Pancreas (tissue), 10 donors: ENCODE measurements around the gene KDM2A. TPM values are rescaled to one million over a fixed set of nuclear protein-coding genes. Genes with fewer than 3 reads are reported as not detected.
A peak's percentile ranks its signal among the peaks of the same experiment; 100 is the strongest.

Experiments
- ATAC-seq, 4 donors: fragments of 200-7000 bp; cut with Tn5 transposase; one replicate each; pipeline versions ENCODE4 v1.8.0 to v1.9.1; 2020; ENCODE audit warnings: mild to moderate bottlenecking in 4 of 4, moderate library complexity in 4 of 4
- DNase-seq, 6 donors: peaks; one replicate each; pipeline ENCODE4 v3.0.0-alpha.2; 2020
- FAIRE-seq: peaks from 2 replicates; lab custom pipeline; 2012; peaks lifted over from hg19 to GRCh38; lab: Jason Lieb, UNC
- H3K27ac ChIP-seq, 4 donors: fragments of 200-600 bp; sonication (generic); 1 replicate in 3 of 4; 2 replicates in 1 of 4; pipeline versions ENCODE4 v1.5.0 to v1.8.0; 2020
- H3K27me3 ChIP-seq, 4 donors: fragments of 200-600 bp; one replicate each; pipeline ENCODE4 v1.8.0; 2021
- H3K36me3 ChIP-seq, 3 donors: fragments of 200-600 bp; sonication (generic) in 1 of 3; one replicate each; pipeline versions ENCODE4 v1.5.0 to v1.8.0; 2020 to 2021
- H3K4me1 ChIP-seq, 3 donors: fragments of 200-600 bp; one replicate each; pipeline ENCODE4 v1.8.0; 2021
- H3K4me3 ChIP-seq, 4 donors: fragments of 200-600 bp; sonication (generic) in 2 of 4; one replicate each; pipeline versions ENCODE4 v1.5.0 to v1.8.0; 2020 to 2021
- H3K9me3 ChIP-seq, 4 donors: fragments of 200-600 bp; one replicate each; pipeline ENCODE4 v1.8.0; 2021
- WGBS, 2 donors: extraction: QIAGEN DNeasy Blood & Tissue Kit; methylation state at CpG; one replicate each; pipeline ENCODE4 v1.1.7; 2013; 5-methylcytosine and 5-hydroxymethylcytosine counted together
- intact Hi-C, 3 donors: fragments of 100-400 bp; cut with DNase I; formaldehyde crosslinking; loops; one replicate each; pipeline versions ENCODE4 v1.11.1 to v1.14.2; 2022
- polyA plus RNA-seq, 2 donors: library from polyadenylated mRNA; stranded (reverse); fragments of 200-250 nt; gene quantifications; one replicate each; pipeline ENCODE4 v1.2.3, GENCODE V29; 2013
- total RNA-seq, 6 donors: library from RNA; stranded (reverse); fragmentation: NEBNext Ultra II Directional in 4 of 6; extraction: Animal tissue kit (Norgen Biotek cat#: 25700) in 4 of 6; gene quantifications; one replicate each; pipeline versions ENCODE4 v1.2.1 to v1.2.4, GENCODE V29; 2021 to 2023
- TF ChIP-seq, protein P1 (sequence below), 4 donors: fragments of 200-600 bp; sonication (generic) in 3 of 4; IDR thresholded peaks; one replicate each; pipeline versions ENCODE4 v1.5.0 to v1.8.0; 2021; ENCODE audit warnings: antibody characterized with exemption in 4 of 4
- donor health status: healthy with polysubstance abuse.
- donor health status: DM: no; HTN: no; CAD: no; lungs with moderate emphysema.
- donor health status: DM: no; HTN: no; CAD: no.
- donor health status: control.
- donor health status: control.
- donor health status: Bipolar disorder and iron deficiency.
- donor health status: DM: yes; HTN: yes; CAD: no.
- donor health status: DM: no; HTN: no; CAD: no.
- donor health status: DM: no; HTN: no; CAD: no.
- donor health status: DM: yes; HTN: yes; CAD: no.

The KDM2A gene
- total and polyA plus RNA-seq, 8 donors, result 17.2 to 39.1 (median 22.5) TPM

DNA sequence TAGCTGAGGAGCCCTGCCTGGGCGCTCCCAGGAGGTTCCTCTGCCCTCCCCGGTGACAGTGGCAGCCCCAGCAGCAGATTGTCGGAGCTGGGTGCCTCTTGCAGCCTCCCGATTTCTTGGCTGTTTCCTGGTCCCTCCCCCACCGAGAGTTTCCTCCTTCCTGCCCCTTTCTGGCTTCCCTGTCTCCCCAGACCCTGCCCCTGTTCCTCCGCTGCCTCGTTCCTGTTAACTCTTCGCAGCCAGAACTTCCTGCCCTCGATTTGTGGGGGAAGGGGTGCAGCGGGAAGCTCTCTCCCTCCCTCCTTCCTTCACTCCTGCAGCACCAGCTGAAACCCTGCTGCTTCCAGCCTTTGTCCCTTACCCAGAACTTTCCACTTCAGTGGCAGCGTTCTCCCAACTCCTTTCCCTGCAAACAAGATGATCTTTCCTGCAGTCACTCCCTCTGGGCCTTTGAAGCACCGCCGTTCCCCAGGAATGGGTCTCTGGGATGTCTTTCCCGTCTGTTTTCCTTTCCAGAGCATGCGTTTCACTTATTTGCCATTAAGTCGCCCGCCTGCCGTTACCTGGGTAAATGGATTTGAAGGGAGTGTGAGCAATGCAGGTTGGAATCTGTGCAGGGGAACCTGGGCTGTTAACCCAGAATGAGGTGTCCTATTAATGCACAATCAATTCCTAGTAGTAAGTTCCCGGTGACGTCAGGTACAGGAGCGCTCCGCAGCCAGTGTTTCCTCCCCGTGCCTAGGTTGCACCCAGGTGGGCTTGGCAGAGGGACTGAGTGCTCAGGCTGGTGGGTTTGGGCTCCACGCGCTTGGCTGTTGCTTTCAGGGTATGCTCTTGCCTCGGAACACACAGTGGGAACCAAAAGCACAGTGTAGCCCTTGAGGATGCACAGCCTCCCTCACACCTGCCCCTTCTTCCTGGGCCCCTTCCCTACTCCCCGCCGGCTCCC lies 151.5 kb downstream of the KDM2A start:
- no peak for FAIRE-seq
- Histone ChIP-seq H3K4me1 (peaks cover 21 to 43% (median 30%) of the 10 kb centered on the region in 3 donors), H3K9me3 (no peaks in the 10 kb centered on the region), H3K4me3 (peak overlapping the region in 3 of 4 donors; percentile 3 to 32 (median 17)), H3K27me3 (no peaks in the 10 kb centered on the region), H3K27ac (peak overlapping the region; percentile 45 to 78 (median 76)), H3K36me3 (no peaks in the 10 kb centered on the region)
- intact Hi-C loops, result no loop called here
- TF ChIP-seq, protein P1, sequence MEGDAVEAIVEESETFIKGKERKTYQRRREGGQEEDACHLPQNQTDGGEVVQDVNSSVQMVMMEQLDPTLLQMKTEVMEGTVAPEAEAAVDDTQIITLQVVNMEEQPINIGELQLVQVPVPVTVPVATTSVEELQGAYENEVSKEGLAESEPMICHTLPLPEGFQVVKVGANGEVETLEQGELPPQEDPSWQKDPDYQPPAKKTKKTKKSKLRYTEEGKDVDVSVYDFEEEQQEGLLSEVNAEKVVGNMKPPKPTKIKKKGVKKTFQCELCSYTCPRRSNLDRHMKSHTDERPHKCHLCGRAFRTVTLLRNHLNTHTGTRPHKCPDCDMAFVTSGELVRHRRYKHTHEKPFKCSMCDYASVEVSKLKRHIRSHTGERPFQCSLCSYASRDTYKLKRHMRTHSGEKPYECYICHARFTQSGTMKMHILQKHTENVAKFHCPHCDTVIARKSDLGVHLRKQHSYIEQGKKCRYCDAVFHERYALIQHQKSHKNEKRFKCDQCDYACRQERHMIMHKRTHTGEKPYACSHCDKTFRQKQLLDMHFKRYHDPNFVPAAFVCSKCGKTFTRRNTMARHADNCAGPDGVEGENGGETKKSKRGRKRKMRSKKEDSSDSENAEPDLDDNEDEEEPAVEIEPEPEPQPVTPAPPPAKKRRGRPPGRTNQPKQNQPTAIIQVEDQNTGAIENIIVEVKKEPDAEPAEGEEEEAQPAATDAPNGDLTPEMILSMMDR (IDR thresholded peaks at IDR 0.05), result no peak
- 42 to 52% methylated on average over 27 to 28 of the region's 28 CpGs for WGBS, 2 donors
- peak; percentile 14 to 27 (median 25) for ATAC-seq
- peak in 4 of 6 donors; percentile 16 to 52 (median 40) for DNase-seq

DNA sequence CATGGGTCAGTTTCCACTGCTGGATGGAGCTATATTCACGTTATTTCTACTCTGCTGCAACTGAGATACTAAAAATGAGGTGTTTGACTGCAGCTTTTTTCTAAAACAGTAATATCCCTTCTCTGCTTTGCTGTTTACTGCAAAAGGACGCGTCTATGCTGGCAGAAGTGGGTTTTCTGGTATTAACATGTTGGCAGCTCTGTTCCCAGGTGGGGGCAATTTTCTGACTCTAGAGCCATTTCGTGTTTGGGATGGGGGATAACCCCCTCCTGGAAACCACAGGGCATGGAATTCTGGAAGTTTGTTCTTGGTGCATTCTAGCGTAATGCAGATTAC lies 152.1 kb downstream of the KDM2A start:
- FAIRE-seq, result no peak
- Histone ChIP-seq H3K27ac (peak overlapping the region in 3 of 4 donors; percentile 75 to 78 (median 78)), H3K27me3 (no peaks in the 10 kb centered on the region), H3K9me3 (no peaks in the 10 kb centered on the region), H3K4me3 (peak overlapping the region in 1 of 4 donors; percentile 32), H3K36me3 (no peaks in the 10 kb centered on the region), H3K4me1 (peaks cover 21 to 40% (median 26%) of the 10 kb centered on the region in 3 donors)
- TF ChIP-seq, protein P1 (IDR thresholded peaks at IDR 0.05), result no peak
- no peak for ATAC-seq
- intact Hi-C loops, result no loop called here
- WGBS, 2 donors, result 77 to 79% methylated on average over 5 of the region's 5 CpGs
- DNase-seq, result peak in 1 of 6 donors; percentile 5

GRCh38 chr11:67271541-67272284 lies 152.7 kb downstream of the KDM2A start:
- TF ChIP-seq, protein P1 (IDR thresholded peaks at IDR 0.05), result no peak
- WGBS, 2 donors, result 73 to 74% methylated on average over 19 of the region's 19 CpGs
- H3K4me1 ChIP-seq, result peaks cover 21 to 40% (median 26%) of the 10 kb centered on the region in 3 donors
- H3K27ac ChIP-seq, result peak overlapping the region in 2 of 4 donors; percentile 78
- no peak for FAIRE-seq
- no peaks in the 10 kb centered on the region for H3K9me3 ChIP-seq
- intact Hi-C loops, result no loop called here
- peak in 1 of 4 donors; percentile 13 for ATAC-seq
- H3K27me3 ChIP-seq, result no peaks in the 10 kb centered on the region
- no peaks in the 10 kb centered on the region for H3K36me3 ChIP-seq
- peak in 3 of 6 donors; percentile 4 to 53 (median 26) for DNase-seq
- peak overlapping the region in 1 of 4 donors; percentile 32 for H3K4me3 ChIP-seq

- no peaks in the 10 kb centered on the region for H3K36me3 ChIP-seq
- intact Hi-C loops, result no loop called here
- no peaks in the 10 kb centered on the region for H3K9me3 ChIP-seq
- FAIRE-seq (no peak), ATAC-seq (no peak), DNase-seq (peak in 3 of 6 donors; percentile 6 to 51 (median 21))
- 80% methylated on average over 23 of the region's 23 CpGs for WGBS, 2 donors
- H3K4me1 ChIP-seq, result peaks cover 18 to 42% (median 25%) of the 10 kb centered on the region in 3 donors
- TF ChIP-seq, protein P1 (IDR thresholded peaks at IDR 0.05), result no peak
- H3K4me3 ChIP-seq, result no peak overlapping the region
- H3K27me3 ChIP-seq, result no peaks in the 10 kb centered on the region
- H3K27ac ChIP-seq, result no peak overlapping the region
Observed at GRCh38 chr11:67272327-67273259, 153.5 kb downstream of the KDM2A start.
